ENCODE results near the gene SERPINB10. TPM values are rescaled to one million over a fixed set of nuclear protein-coding genes. Genes with fewer than 3 reads are reported as not detected.

The SERPINB10 gene
- total and polyA plus RNA-seq, 9 donors = 2.0 TPM; not detected in 8

- DNase-seq = no peak
- TF ChIP-seq EP300 (IDR thresholded peaks at IDR 0.05) (no peak), POLR2A (IDR thresholded peaks at IDR 0.05) (no peak), CTCF (IDR thresholded peaks at IDR 0.05) (no peak)
- Histone ChIP-seq H3K9me3 (no peaks in the 10 kb centered on the region), H3K4me1 (ENCODE audit: insufficient read depth) (no peaks in the 10 kb centered on the region), H3K4me3 (no peak overlapping the region), H3K27ac (no peak overlapping the region), H3K36me3 (no peaks in the 10 kb centered on the region), H3K27me3 (no peaks in the 10 kb centered on the region)
- WGBS, 3 donors = 0% methylated on average over 1 of the region's 1 CpG
- intact Hi-C loops (cut with DNase I) = no loop called here
These were observed 19.1 kb upstream of the SERPINB10 start for GRCh38 chr18:63888470-63889190.

GRCh38 chr18:63889626-63890025, 18.1 kb upstream of the SERPINB10 start:
- WGBS, 3 donors = 87 to 90% (median 89%) methylated on average over 2 of the region's 2 CpGs
- intact Hi-C loops (cut with DNase I) = no loop called here

GRCh38 chr18:63890237-63890949, 17.4 kb upstream of the SERPINB10 start:
- intact Hi-C loops (cut with DNase I) = no loop called here
- H3K27ac ChIP-seq = no peak overlapping the region
- WGBS, 3 donors = 89 to 92% (median 90%) methylated on average over 6 of the region's 6 CpGs

More at GRCh38 chr18:63889626-63890025, 18.1 kb upstream of the SERPINB10 start:
- Histone ChIP-seq H3K27me3 (no peaks in the 10 kb centered on the region), H3K27ac (no peak overlapping the region), H3K4me1 (ENCODE audit: insufficient read depth) (no peaks in the 10 kb centered on the region), H3K9me3 (no peaks in the 10 kb centered on the region), H3K36me3 (no peaks in the 10 kb centered on the region), H3K4me3 (no peak overlapping the region)
- no peak for DNase-seq
- TF ChIP-seq POLR2A (IDR thresholded peaks at IDR 0.05) = no peak
- no peak for TF ChIP-seq EP300 (IDR thresholded peaks at IDR 0.05)
- TF ChIP-seq CTCF (IDR thresholded peaks at IDR 0.05) = no peak

GRCh38 chr18:63890950-63891304, 16.8 kb upstream of the SERPINB10 start:
- DNase-seq = no peak
- TF ChIP-seq POLR2A (IDR thresholded peaks at IDR 0.05) (no peak), CTCF (IDR thresholded peaks at IDR 0.05) (no peak), EP300 (IDR thresholded peaks at IDR 0.05) (no peak)
- Histone ChIP-seq H3K27ac (no peak overlapping the region), H3K4me3 (no peak overlapping the region), H3K27me3 (no peaks in the 10 kb centered on the region), H3K4me1 (ENCODE audit: insufficient read depth) (no peaks in the 10 kb centered on the region), H3K9me3 (no peaks in the 10 kb centered on the region), H3K36me3 (no peaks in the 10 kb centered on the region)
- intact Hi-C loops (cut with DNase I) = no loop called here
- WGBS, 3 donors = 83 to 85% (median 84%) methylated on average over 5 of the region's 5 CpGs

More at GRCh38 chr18:63890237-63890949, 17.4 kb upstream of the SERPINB10 start:
- DNase-seq = no peak
- no peak overlapping the region for H3K4me3 ChIP-seq
- TF ChIP-seq EP300 (IDR thresholded peaks at IDR 0.05) = no peak
- no peak for TF ChIP-seq CTCF (IDR thresholded peaks at IDR 0.05)
- TF ChIP-seq POLR2A (IDR thresholded peaks at IDR 0.05) = no peak
- H3K27me3 ChIP-seq = no peaks in the 10 kb centered on the region
- H3K9me3 ChIP-seq = no peaks in the 10 kb centered on the region
- H3K36me3 ChIP-seq = no peaks in the 10 kb centered on the region
- H3K4me1 ChIP-seq (ENCODE audit: insufficient read depth) = no peaks in the 10 kb centered on the region
